NCI-H524 treated with DMSO at 0.1 percent for 48 hours (cell line): Measurements from ENCODE around the gene PRTFDC1.

Experiments used
- DNase-seq: peaks from one replicate; lab custom pipeline; 2025; lab: John Stamatoyannopoulos, UW

The PRTFDC1 gene

DNA sequence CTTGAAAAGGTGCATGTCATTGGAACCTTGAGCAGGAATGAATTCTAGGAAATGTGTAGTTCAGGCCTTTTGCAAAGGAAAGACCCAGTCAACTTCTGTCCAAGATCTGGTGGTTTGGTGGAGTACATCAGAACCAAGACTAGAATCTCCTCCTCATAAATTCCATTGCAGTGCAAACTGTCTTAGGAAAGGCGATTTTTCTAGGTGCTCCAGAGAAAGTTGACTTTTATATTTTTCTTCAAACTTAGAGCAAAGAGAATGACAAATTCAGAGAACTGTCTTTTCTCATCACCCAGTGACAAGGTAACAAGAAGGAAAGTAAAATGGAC is 50.0 kb downstream of the PRTFDC1 start:
- DNase-seq: no peak

DNA sequence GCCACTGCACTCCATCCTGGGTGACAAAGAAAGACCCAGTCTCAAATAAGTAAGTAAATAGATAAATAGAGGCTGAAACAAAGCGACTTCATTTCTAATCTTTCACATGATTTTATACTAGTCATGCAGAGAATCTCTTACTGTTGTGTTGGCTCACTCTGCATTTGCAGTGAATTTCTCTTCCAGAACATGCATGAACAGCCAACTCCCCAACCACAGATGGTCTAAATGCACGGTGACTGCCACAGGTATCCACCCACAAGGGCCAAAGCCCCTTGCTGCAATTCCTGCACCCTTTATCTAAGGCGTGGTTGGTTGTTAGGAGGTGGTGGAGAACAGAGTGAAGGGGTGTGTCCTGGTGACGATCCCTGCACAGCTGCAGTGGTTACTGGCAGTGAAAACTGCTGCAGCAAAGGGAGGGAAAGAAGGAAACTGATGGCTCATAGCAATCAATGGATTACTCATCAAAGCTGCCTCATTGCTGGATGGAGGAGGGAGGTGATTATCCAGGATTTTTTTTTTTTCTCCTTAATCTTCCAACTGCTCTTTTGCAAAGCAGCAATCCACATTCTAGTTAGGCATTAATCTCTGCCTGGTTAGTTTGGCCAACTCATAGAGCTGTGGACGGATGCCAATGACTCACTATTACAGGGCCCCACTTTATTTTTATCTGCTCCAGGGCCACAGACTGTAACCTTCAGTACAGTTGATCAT is 50.6 kb downstream of the PRTFDC1 start:
- DNase-seq: no peak

DNA sequence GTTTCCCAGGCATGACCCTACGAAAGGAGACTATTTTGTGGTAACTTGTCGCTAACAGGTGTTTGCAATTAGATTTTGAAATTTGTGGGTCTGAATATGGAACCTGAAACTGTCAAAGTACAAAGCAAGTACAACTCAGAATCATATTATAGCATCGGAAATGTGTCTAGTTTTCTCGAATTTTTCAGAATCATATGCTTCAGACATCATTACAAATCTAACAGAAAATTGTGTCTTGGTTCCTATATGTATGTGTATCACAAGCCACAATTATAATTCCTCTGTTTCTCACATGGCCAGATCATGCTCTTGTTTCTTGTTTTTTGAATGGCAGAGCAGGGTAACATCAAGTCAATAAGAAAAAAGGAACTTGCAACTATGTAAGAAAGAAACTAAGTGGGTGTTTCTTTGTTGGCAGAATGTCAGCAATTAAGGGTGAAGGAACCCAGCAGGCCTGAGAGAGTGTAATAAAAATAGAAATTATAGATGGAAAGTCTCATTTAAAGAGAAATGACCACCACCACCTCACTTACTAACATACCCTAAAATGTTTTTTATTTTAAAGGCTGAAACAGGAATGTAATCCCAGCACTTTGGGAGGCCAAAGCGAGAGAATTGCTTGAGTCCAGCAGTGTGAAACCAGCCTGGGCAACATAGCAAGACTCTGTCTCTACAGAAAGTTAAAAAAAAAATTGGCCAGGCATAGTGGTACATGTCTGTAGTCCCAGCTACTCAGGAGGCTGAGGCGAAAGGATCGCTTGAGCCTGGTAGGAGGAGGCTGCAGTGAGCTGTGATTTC is 51.3 kb downstream of the PRTFDC1 start:
- DNase-seq: no peak

GRCh38 chr10:24899571-24899970 is 52.8 kb downstream of the PRTFDC1 start:
- no peak for DNase-seq

DNA sequence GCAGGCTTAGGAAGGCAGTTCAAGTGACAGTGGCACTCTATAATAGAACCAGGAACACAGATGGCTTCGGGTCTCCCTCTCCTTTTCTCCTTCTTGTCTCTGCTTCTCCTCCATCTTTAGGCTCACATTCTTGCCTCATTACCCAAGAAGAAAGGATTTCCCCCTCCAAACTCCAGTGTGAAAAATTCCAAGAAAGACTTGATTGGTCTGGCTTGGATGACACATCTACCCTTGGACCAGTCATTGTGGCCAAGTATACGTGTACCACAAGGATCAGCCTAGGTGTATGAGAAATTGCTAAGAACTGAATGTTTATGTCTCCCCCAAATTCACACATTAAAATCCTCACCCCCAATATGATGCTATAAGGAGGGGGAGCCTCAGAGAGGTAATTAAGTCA is 53.9 kb downstream of the PRTFDC1 start:
- DNase-seq: no peak

- no peak for DNase-seq
Observed at GRCh38 chr10:24897326-24897926, 55.0 kb downstream of the PRTFDC1 start.

DNA sequence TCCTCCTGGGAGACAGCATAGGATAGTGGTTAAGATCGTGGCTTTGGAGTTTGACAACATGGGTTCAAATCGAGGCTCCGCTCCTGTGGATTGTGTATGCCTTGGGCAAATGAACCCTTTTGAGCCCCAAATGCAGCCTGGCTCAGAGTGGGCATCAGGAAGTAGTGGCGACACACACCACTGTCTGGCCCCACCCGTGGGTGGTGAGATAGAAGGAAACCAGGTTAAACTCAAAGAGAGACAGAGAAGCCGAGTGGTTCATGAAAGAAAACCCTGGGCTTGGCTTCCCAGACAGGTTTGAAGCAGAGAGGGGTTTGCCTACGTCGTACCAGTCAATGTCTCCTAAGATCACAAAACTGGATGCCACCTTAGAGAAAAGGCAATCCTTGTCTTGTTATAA is 57.7 kb downstream of the PRTFDC1 start:
- DNase-seq: no peak

DNA sequence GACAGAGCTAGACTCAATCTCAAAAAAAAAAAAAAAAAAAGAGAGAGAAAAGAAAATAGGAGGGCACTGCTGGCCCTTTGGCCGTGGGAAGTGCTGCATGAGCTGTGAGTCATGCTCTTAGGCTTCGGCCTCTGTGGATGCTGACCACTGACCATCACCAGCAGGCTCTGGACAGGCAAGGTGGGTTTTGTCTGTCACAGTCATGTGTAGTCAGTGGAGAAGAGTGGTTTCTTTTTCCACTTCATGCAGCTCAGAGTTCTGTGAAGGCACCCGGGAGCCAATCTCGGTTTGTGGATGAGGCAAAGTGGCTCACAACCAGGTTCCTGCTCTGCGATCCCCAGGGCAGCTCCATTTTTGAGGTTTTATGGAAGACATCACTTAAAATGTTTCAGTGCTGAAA is 58.1 kb downstream of the PRTFDC1 start:
- no peak for DNase-seq

DNA sequence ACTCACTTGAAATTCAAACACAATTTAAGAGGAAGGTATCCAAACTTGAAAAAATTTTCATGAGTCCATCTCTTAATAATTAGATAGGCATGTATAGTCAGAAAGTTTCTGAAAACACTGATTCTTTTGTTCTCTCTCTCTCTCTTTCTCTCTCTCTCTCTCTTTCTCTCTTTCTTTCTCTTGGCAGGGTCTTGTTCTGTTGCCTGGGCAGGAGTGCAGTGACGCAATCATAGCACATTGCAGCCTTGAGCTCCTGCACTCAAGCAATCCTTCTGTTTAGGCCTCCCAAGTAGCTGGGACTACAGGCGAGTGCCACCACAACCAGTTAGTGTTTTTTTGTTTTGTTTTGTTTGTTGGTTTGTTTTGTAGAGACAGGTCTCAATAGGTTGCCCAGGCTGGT is 59.3 kb downstream of the PRTFDC1 start:
- DNase-seq: no peak

- no peak for DNase-seq
Observed at GRCh38 chr10:24891823-24892222, 60.6 kb downstream of the PRTFDC1 start.

DNA sequence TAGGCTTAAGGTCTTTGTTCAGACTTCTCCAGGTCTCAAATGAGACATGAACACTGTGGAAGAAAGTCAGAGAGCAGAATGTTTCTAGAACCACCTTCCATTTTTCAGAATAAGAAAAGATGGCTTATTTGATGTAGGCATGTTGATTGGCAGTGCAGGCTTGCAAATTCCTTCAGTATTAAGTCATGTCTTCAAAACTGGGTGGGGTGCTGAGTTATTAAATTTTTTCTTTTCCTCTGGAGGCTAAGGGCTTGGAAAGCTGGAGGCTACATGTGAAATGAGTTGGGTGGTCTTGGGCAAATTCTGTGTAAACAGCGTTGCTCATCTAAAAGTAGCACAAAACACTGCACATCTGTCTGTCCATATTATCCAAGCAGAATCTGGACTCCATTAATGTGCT is 62.8 kb downstream of the PRTFDC1 start:
- DNase-seq: no peak

GRCh38 chr10:24887855-24888231 is 64.6 kb downstream of the PRTFDC1 start:
- no peak for DNase-seq

GRCh38 chr10:24886290-24886680 is 66.1 kb downstream of the PRTFDC1 start:
- no peak for DNase-seq

DNA sequence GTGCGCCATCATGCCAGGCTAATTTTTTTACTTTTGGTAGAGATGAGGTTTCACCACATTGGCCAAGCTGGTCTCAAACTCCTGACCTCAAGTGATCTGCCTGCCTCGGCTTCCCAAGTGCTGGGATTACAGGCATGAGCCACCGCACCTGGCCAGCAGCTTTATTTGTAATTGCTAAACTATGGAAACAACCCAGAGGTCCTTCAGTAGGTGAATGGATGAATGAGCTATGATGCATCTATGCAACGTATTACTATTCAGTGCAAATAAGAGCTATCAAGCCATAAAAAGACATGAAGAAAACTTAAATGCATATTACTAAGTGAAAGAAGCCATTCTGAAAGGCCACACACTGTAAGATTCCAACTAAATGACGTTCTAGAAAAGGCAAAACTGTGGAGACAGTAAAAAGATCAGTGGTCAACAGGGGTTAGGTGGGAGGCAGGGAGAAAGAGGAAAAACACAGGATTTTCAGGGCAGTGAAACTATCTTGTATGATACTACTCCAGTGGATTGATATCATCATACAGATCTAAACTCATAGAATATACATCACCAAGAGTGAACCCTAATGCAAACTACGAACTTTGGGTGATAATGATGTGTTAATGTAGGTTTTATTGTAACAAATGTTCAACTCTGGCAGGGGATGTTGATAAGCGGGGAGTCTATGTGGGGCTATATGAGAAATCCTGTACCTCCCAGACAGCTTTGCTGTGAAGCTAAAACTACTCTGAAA is 66.7 kb downstream of the PRTFDC1 start:
- no peak for DNase-seq

- DNase-seq: no peak
Observed at GRCh38 chr10:24884793-24885192, 67.6 kb downstream of the PRTFDC1 start.

GRCh38 chr10:24884316-24884715 is 68.1 kb downstream of the PRTFDC1 start:
- DNase-seq: no peak

GRCh38 chr10:24883176-24883575 is 69.2 kb downstream of the PRTFDC1 start:
- DNase-seq: no peak

GRCh38 chr10:24882047-24882698 is 70.2 kb downstream of the PRTFDC1 start:
- no peak for DNase-seq

- DNase-seq: no peak
Observed at GRCh38 chr10:24879861-24880260, 72.5 kb downstream of the PRTFDC1 start.

GRCh38 chr10:24874133-24874532 is 78.3 kb downstream of the PRTFDC1 start:
- DNase-seq: no peak

DNA sequence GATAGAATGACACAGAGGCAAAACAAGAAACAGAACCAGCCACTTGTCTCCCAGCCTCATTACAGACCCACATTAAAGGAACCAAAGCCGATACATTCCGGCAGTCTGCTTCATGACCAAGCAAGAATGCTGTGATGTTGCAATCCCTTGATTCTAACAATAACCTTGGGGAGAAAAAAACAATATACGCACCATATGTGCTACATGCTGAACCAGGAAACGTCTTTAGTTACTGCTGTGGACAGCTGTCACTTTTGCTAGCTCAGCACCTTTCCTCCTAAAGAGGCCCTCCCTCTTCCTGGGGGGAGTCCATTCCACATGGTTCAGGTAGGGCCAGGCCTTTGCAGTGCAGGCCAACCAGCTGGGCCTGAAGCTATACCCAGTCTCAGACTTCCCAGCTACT is 79.1 kb downstream of the PRTFDC1 start:
- no peak for DNase-seq

DNA sequence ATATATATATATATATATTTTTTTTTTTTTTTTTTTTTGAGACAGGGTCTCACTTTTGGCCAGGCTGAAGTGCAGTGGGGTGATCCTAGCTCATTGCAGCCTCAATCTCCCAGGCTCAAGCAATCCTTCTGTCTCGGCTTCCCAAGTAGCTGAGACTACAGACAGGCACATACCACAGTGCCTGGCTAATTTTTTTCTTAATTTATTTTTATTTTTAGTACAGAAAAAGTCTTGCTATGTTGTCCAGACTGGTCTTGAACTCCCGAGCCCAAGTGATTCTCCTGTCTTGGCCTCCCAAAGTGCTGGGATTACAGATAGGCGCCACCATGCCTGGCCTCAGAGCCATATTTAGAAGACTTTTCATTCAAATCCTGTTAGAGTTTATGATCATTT is 79.6 kb downstream of the PRTFDC1 start:
- DNase-seq: no peak
